Stimulated activated CD4-positive, alpha-beta T cell treated with anti-CD3 and anti-CD28 coated beads, TNF-alpha, amount 100 ng/mL, for 24 hours (primary cell): ENCODE data around the gene NTHL1.

Experiments used
- DNase-seq, 3 experiments: peaks; one replicate each; pipeline ENCODE4 v3.0.0-alpha.2; 2020; ENCODE audit warnings: low read depth in 3 of 3

The NTHL1 gene

GRCh38 chr16:2047330-2048115, at the start of gene NTHL1, which contains the start of gene TSC2:
Gene NTHL1 (minus strand): TSS chr16:2047834. CDS start chr16:2047823, 11 bp downstream.
Gene TSC2 (plus strand): TSS chr16:2047985. CDS start chr16:2048616, 631 bp downstream.
- DNase-seq: peak; percentile 87 to 95 (median 91)

- DNase-seq: no peak
These were observed 49.4 kb upstream of the NTHL1 start for GRCh38 chr16:2096853-2097595.

- no peak for DNase-seq
These were observed 48.4 kb upstream of the NTHL1 start for GRCh38 chr16:2095918-2096582.

GRCh38 chr16:2095315-2095853, 47.8 kb upstream of the NTHL1 start:
- DNase-seq: no peak

- no peak for DNase-seq
These were observed 46.2 kb upstream of the NTHL1 start for GRCh38 chr16:2093793-2094192.

- no peak for DNase-seq
These were observed 45.2 kb upstream of the NTHL1 start for GRCh38 chr16:2092866-2093265.

- DNase-seq: no peak
These were observed 44.6 kb upstream of the NTHL1 start for GRCh38 chr16:2092256-2092620.

GRCh38 chr16:2091547-2092255, 44.1 kb upstream of the NTHL1 start:
- DNase-seq: no peak

GRCh38 chr16:2090777-2091546, 43.3 kb upstream of the NTHL1 start:
- DNase-seq: peak in 1 of 3 experiments; percentile 11

- DNase-seq: no peak
These were observed 42.8 kb upstream of the NTHL1 start for GRCh38 chr16:2090481-2090776.

GRCh38 chr16:2089706-2090480, 42.3 kb upstream of the NTHL1 start:
- no peak for DNase-seq

- no peak for DNase-seq
These were observed 41.2 kb upstream of the NTHL1 start for GRCh38 chr16:2088759-2089358.

- no peak for DNase-seq
These were observed 40.4 kb upstream of the NTHL1 start for GRCh38 chr16:2087748-2088631.

GRCh38 chr16:2086812-2087747, 39.4 kb upstream of the NTHL1 start:
- no peak for DNase-seq

GRCh38 chr16:2086106-2086742, 38.6 kb upstream of the NTHL1 start:
- no peak for DNase-seq

- no peak for DNase-seq
These were observed 38.0 kb upstream of the NTHL1 start for GRCh38 chr16:2085669-2086068.
